ENCODE measurements around the gene CASP2. TPM values are rescaled to one million over a fixed set of nuclear protein-coding genes. Genes with fewer than 3 reads are reported as not detected.

Gene CASP2
- total and polyA plus RNA-seq, 4 donors, result 7.7 to 40.0 (median 23.3) TPM

DNA sequence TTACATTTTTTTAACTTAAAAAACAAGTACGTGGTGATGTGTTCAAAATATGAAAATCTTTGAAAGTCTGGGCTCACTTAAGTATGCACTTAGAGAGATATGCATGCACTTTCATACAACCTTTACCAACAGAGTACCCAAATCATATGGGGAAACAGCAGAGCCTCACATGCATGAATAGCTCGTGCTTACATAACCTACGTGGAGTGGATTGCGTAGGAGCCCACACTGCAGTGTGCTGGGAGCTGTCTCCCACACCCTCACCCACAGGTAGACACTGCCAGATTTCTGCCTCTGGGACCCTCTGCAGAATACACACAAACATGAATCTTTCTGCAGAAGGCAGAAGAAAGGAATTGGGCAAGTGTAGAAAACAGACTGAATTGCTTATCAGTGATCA is 28.3 kb downstream of the CASP2 start:
- H3K4me1 ChIP-seq (ENCODE audit: control insufficient read depth in 5 of 5, insufficient read depth in 5 of 5, low read length in 5 of 5), result no peaks in the 10 kb centered on the region
- ATAC-seq (ENCODE audit: insufficient read depth, low FRiP score) (no peak), DNase-seq (no peak)
- no peak overlapping the region for H3K27ac ChIP-seq (ENCODE audit: low read depth in 1 of 2, low read length in 1 of 2)
- no peaks in the 10 kb centered on the region for H3K36me3 ChIP-seq (ENCODE audit: control insufficient read depth in 4 of 4, insufficient read depth in 4 of 4, low read length in 4 of 4)
- no peak overlapping the region for H3K4me3 ChIP-seq
- no peaks in the 10 kb centered on the region for H3K27me3 ChIP-seq (ENCODE audit: control insufficient read depth in 3 of 3, insufficient read depth in 3 of 3, low read length in 2 of 3)
- TF ChIP-seq, protein P1, sequence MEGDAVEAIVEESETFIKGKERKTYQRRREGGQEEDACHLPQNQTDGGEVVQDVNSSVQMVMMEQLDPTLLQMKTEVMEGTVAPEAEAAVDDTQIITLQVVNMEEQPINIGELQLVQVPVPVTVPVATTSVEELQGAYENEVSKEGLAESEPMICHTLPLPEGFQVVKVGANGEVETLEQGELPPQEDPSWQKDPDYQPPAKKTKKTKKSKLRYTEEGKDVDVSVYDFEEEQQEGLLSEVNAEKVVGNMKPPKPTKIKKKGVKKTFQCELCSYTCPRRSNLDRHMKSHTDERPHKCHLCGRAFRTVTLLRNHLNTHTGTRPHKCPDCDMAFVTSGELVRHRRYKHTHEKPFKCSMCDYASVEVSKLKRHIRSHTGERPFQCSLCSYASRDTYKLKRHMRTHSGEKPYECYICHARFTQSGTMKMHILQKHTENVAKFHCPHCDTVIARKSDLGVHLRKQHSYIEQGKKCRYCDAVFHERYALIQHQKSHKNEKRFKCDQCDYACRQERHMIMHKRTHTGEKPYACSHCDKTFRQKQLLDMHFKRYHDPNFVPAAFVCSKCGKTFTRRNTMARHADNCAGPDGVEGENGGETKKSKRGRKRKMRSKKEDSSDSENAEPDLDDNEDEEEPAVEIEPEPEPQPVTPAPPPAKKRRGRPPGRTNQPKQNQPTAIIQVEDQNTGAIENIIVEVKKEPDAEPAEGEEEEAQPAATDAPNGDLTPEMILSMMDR (IDR thresholded peaks at IDR 0.05; ENCODE audit: control extremely low read depth, extremely low read depth), result no peak
- WGBS, 2 donors, result 33 to 49% methylated on average over 4 of the region's 4 CpGs
- H3K9me3 ChIP-seq (ENCODE audit: control insufficient read depth in 4 of 4, insufficient read depth in 3 of 4, low read length in 3 of 4), result no peaks in the 10 kb centered on the region
- H3K9ac ChIP-seq (ENCODE audit: insufficient read depth in 1 of 2, low read length in 2 of 2), result no peak overlapping the region

DNA sequence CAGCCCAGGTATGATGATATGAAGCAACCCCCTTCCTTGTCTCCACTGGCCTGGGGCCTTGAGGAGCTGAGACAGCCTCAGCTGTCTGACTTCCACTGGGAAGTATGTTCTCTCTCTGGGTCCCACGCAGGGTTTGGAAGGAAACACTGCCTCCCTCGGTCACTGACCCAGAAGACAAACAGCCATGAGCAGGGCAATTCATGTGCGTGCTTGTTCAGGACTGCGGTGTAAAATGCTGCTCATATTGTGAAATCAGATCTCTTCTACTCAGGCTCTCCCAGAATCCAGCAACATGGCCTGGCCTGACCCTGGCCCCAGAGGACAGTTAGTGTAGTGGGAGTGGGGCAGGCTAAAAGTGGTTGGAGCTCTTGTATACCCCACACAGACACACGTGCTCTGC is 30.5 kb downstream of the CASP2 start:
- H3K36me3 ChIP-seq (ENCODE audit: control insufficient read depth in 4 of 4, insufficient read depth in 4 of 4, low read length in 4 of 4), result no peaks in the 10 kb centered on the region
- WGBS, 2 donors, result 50 to 53% methylated on average over 5 of the region's 5 CpGs
- H3K27me3 ChIP-seq (ENCODE audit: control insufficient read depth in 3 of 3, insufficient read depth in 3 of 3, low read length in 2 of 3), result no peaks in the 10 kb centered on the region
- TF ChIP-seq, protein P1 (IDR thresholded peaks at IDR 0.05; ENCODE audit: control extremely low read depth, extremely low read depth), result no peak
- no peak overlapping the region for H3K9ac ChIP-seq (ENCODE audit: insufficient read depth in 1 of 2, low read length in 2 of 2)
- ATAC-seq (ENCODE audit: insufficient read depth, low FRiP score), result no peak
- H3K27ac ChIP-seq (ENCODE audit: low read depth in 1 of 2, low read length in 1 of 2), result no peak overlapping the region
- H3K4me1 ChIP-seq (ENCODE audit: control insufficient read depth in 5 of 5, insufficient read depth in 5 of 5, low read length in 5 of 5), result peaks cover 0 to 11% (median 0%) of the 10 kb centered on the region in 5 donors
- no peaks in the 10 kb centered on the region for H3K9me3 ChIP-seq (ENCODE audit: control insufficient read depth in 4 of 4, insufficient read depth in 3 of 4, low read length in 3 of 4)
- DNase-seq, result peak in 1 of 3 donors; percentile 13
- no peak overlapping the region for H3K4me3 ChIP-seq

DNA sequence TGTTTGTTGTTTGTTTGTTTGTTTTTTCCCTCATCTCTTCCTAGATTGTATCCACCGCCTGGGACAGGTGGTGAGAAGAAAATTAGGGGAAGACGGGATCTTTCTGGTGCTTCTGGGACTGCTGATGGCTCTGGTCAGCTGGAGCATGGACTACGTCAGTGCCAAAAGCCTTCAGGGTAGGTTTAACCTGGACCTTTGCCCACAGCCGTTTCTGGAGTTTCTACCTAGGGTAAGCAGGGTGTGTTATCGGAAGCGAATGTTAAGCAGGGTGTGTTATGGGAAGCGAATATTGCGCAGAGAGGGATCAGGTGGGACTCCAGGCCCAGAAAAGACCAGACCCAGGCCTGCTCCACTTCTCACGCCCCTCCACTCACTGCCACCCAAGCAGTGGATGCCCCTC is 32.5 kb downstream of the CASP2 start:
- no peaks in the 10 kb centered on the region for H3K9me3 ChIP-seq (ENCODE audit: control insufficient read depth in 4 of 4, insufficient read depth in 3 of 4, low read length in 3 of 4)
- TF ChIP-seq, protein P1 (IDR thresholded peaks at IDR 0.05; ENCODE audit: control extremely low read depth, extremely low read depth), result no peak
- H3K36me3 ChIP-seq (ENCODE audit: control insufficient read depth in 4 of 4, insufficient read depth in 4 of 4, low read length in 4 of 4), result no peaks in the 10 kb centered on the region
- WGBS, 2 donors, result 70 to 79% methylated on average over 9 of the region's 9 CpGs
- H3K9ac ChIP-seq (ENCODE audit: insufficient read depth in 1 of 2, low read length in 2 of 2), result no peak overlapping the region
- DNase-seq, result no peak
- no peaks in the 10 kb centered on the region for H3K27me3 ChIP-seq (ENCODE audit: control insufficient read depth in 3 of 3, insufficient read depth in 3 of 3, low read length in 2 of 3)
- H3K4me3 ChIP-seq, result no peak overlapping the region
- H3K4me1 ChIP-seq (ENCODE audit: control insufficient read depth in 5 of 5, insufficient read depth in 5 of 5, low read length in 5 of 5), result peaks cover 0 to 17% (median 0%) of the 10 kb centered on the region in 5 donors
- no peak for ATAC-seq (ENCODE audit: insufficient read depth, low FRiP score)
- H3K27ac ChIP-seq (ENCODE audit: low read depth in 1 of 2, low read length in 1 of 2), result no peak overlapping the region

DNA sequence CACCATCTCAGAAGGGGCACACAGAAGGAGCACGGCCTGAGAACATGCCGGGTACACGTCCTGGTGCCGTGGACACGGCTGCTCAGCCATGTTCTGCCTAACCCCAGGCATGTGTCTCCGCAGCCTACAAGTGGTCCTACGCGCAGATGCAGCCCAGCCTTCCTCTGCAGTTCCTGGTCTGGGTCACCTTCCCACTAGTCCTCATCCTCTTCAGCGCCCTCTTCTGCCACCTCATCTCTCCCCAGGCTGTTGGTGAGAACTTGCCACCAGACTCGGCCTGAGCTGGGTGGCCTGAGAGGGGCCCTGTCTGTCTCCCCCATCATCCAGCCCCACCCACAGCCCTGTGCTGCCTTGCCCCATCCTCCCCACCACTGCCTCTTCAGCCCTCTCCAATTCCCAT is 33.1 kb downstream of the CASP2 start:
- no peak for DNase-seq
- H3K27me3 ChIP-seq (ENCODE audit: control insufficient read depth in 3 of 3, insufficient read depth in 3 of 3, low read length in 2 of 3), result no peaks in the 10 kb centered on the region
- 97 to 98% methylated on average over 10 of the region's 10 CpGs for WGBS, 2 donors
- H3K36me3 ChIP-seq (ENCODE audit: control insufficient read depth in 4 of 4, insufficient read depth in 4 of 4, low read length in 4 of 4), result no peaks in the 10 kb centered on the region
- no peak for ATAC-seq (ENCODE audit: insufficient read depth, low FRiP score)
- peaks cover 0 to under 1% (median 0%) of the 10 kb centered on the region in 4 donors for H3K9me3 ChIP-seq (ENCODE audit: control insufficient read depth in 4 of 4, insufficient read depth in 3 of 4, low read length in 3 of 4)
- TF ChIP-seq, protein P1 (IDR thresholded peaks at IDR 0.05; ENCODE audit: control extremely low read depth, extremely low read depth), result no peak
- no peak overlapping the region for H3K9ac ChIP-seq (ENCODE audit: insufficient read depth in 1 of 2, low read length in 2 of 2)
- no peak overlapping the region for H3K4me3 ChIP-seq
- H3K4me1 ChIP-seq (ENCODE audit: control insufficient read depth in 5 of 5, insufficient read depth in 5 of 5, low read length in 5 of 5), result peaks cover 0 to 17% (median 0%) of the 10 kb centered on the region in 5 donors
- H3K27ac ChIP-seq (ENCODE audit: low read depth in 1 of 2, low read length in 1 of 2), result no peak overlapping the region
